Myocyte (in vitro differentiated cells): ENCODE results near the gene CD80. TPM values are rescaled to one million over a fixed set of nuclear protein-coding genes. Genes with fewer than 3 reads are reported as not detected.
"Not testable (repeated sequence)": the region's sequence is repeated elsewhere in the genome, so short reads cannot be mapped to it uniquely, and the experiment has no call there.

Source experiments
- DNase-seq: peaks from one replicate; pipeline ENCODE4 v3.0.0-alpha.2; 2012; ENCODE audit warnings: low read depth
- polyA plus RNA-seq: library from polyadenylated mRNA; unstranded; fragments of >200 nt; gene quantifications from one replicate; pipeline ENCODE4 v1.2.1, GENCODE V29; 2012; ENCODE audit warnings: missing spikeins
- total RNA-seq: library from RNA; depleted of rRNA; stranded (reverse); fragments of >200 nt; gene quantifications from 2 replicates; pipeline ENCODE4 v1.2.3, GENCODE V29; 2014

The CD80 gene, protein sequence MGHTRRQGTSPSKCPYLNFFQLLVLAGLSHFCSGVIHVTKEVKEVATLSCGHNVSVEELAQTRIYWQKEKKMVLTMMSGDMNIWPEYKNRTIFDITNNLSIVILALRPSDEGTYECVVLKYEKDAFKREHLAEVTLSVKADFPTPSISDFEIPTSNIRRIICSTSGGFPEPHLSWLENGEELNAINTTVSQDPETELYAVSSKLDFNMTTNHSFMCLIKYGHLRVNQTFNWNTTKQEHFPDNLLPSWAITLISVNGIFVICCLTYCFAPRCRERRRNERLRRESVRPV
- 0.21 and 2.2 TPM in 2 replicates for total RNA-seq
- polyA plus RNA-seq = 0.24 TPM

DNA sequence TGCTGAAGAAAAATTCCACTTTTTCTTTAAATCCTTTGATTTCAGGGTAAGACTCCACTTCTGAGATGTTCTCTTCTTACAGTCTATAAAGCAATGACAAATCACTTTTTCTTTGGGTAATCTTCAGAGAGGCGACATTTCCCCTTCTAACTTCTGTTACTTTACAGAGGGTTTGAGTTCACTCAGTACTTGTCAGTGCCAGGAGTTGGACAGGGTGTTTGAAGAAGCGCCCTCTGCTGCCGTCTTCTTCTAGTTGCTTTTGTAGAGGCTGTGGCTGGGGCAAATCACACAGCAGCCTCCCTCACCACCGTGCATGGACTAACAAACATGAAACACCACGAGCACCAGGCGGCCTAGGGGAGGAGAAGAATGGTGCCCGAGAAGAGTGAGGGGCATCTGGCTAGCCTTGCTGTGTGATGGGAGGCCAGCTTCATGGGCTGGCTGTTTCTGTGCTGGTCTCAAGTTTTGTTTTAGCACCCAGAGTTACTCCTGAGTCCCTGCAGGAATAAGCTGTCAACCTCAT, at the start of gene CD80:
CD80 (minus strand) TSS at position 174 of the 523 bp plus-strand sequence. CDS start 1,886 bp downstream, outside the sequence.
- DNase-seq = peak; percentile 52

DNA sequence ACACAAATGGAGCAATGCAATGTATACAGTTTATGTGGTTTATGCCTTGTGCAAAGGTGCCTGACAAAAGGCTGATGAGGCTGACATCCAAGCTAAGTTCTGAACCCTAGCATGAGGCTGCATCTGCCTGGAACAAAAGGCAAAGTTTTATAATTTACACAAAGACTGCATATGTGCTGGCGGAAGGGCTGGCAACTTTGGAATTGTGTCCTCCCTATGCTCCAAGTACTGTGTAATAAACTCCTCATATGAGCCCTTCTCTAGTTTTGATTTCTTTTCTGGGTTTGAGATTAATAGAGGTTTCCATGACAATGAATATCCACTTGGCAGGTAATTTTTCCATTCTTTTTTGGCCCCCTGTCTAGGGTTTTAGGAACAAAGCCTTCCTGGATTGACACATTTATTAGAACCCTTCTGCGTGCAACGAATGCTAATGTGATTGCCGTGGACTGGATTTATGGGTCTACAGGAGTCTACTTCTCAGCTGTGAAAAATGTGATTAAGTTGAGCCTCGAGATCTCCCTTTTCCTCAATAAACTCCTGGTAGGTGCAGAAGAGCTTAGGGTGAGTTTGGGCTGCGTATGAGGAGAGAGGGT, 49.1 kb upstream of the CD80 start:
- DNase-seq = no peak

DNA sequence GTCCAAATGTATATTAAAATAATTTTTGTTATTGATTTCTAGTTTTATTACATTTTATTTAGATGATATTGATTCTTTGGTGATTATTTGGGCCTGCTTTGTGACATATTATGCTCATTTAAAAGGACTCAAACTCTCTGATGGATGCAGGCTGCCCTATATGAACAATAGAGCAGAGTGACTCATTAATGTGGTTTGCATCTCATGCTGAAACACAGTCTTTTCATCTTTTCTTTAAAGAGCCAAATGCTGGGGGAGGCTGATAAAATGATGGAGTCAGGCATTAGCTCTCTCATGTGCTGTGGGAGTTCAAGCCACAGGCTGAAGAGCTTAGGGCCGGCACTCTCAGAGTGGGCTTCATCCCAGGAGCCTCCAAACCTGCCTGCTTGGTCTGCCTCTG, 45.5 kb upstream of the CD80 start:
- DNase-seq = no peak

DNA sequence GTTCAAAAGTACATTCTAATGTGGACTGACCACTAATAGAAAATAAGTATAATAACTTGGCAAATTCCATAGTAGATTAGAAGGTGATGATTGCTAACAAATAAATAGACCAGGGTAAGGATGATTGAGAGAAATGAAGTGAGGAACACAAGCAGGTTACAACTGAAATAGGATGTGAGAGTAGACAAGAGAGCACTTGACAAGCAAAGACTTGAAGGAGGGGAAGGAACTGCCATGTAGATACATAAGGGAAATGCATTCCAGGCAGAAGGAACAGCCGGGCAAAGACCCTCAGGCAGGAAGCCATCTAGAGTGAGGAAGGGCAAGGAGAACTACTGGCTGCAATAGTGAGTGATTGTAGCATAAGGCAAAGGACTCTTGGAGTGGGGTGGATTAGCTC, 43.3 kb upstream of the CD80 start:
- DNase-seq = no peak

DNA sequence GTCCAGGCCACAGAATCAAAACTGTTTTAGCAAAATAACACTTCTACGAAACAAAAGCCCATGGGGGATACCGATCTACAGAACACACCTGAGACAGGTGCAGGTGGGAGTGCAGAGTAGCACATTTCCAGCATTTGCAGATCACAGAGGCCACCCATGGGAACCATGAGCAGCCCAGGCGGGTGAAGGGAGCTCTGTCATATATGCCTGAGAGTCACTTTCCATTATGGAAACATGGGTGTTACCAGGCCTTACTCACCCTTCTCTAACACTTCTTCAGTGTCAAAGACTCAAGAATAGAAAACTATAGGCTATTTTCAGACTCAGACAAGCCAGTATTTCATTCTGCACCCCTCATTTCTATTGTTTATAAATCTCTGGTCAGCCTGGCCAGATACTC, 41.7 kb upstream of the CD80 start:
- no peak for DNase-seq

DNA sequence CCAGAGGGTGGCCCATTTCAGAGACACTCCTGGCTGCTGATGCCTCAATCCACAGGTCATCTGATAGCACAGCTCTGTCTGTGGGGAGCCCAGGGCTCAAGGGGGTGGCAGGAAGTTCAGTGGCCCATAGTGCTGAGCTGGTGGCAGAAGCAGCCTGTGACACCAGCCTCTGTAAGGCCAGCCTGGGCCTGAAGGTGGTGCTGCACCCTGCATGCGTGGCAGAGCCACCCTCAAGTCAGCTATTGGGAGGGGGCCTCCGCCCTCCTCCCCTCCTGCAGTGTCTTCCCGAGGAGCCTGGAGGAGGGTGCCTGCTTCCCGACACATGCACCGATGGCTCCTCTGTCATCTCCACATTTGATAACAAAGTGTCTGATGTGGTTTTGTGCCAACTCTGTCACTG, 41.3 kb upstream of the CD80 start:
- peak; percentile 41 for DNase-seq

DNA sequence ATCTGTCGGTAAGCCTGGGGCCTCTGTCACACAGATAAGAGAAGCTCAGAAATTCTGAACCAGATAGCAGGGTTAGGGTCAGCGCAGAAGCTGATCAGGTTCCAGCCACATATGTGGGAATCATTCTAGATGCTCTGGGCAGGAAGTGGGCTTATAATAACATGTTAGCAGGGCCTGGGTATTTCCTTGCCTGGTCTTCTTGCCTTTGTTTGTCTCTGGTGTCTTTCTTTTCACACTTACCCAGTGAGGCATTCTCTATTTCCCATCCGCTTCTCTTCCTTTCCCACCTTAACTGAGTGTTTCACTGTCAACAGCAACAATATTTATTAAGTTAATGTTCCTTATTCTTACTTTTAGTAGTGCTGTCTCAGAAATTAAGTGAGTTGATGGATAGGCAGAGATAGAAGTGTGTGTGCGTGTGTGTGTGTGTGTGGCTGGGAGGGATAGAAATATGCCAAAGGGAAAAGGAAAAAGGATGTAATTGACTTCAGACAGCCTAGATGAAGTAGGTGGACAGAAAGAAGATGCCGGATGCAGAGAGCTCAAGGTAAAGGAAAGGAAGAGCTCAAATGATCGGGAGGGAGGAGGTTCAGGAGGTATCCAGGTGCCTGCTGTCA, 40.3 kb upstream of the CD80 start:
- DNase-seq = no peak

DNA sequence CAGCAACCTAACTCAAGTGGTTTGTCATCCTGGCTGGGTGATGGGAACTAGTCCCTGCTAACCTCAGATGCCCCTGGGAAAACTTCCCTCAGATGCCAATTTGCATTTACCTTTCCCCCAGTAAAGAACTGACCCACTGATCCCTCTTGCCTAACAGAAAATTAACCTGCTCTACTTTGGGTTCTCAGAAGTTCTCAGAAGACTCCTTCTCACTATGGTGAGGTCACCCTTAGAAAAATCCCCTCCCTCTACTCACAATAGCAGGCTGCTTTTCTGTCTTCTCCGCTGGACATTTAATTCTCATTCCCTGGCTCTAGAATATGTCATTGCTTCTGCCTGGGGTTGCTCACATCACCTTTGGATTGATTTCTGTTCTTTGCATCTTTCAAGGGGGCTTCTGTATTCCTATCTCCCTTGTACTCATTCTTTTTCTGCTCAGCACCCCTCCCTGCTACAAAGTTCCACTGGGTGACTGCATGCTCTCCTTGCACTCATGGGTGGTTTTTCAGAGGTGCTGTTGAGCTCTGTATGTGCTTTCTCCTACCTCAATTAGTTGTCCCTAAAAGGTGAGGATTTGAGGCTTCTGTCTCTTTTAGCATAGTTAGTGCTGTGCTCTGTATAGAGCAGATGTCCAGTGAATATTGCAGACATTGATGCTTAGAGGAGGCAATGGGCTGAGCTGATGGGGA, 39.1 kb upstream of the CD80 start:
- DNase-seq = no peak

DNA sequence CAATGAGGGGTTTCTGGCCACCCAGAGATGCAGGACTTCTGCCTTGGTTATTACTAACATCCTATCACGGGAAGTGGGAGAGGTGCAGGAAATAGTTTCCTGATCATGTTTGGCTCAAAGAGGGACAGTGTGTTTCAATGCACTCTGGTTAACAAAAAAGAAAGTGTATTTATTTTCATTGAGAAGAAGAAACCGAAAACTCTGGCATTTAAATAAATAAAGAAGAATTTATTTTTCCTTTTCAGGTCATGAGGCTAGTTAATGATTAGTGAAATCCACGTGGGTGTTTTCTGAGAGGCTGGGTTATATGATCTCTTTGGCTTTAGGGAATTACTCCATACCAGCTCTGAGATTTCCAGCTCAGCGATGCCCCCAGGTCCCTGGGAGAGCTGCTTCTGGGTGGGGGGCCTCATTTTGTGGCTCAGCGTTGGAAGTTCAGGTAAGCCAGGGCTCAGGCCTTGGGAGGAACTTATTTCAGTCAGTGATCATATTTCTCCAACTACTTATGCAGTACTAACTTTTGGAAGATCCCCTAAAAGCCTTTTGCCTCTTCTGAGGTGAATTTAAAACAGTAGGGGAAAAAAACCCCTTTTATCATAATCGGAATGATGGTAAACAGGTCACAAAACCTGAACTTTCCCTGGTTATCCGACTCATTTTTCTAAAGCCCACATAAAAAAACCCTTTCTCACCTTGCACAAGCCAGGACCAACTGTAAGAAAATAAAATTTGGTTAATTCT, 38.3 kb upstream of the CD80 start, which contains the start of gene PLA1A:
PLA1A (plus strand) TSS at position 338 of the 741 bp plus-strand sequence; CDS start at position 367, 29 bp downstream.
- DNase-seq = no peak

DNA sequence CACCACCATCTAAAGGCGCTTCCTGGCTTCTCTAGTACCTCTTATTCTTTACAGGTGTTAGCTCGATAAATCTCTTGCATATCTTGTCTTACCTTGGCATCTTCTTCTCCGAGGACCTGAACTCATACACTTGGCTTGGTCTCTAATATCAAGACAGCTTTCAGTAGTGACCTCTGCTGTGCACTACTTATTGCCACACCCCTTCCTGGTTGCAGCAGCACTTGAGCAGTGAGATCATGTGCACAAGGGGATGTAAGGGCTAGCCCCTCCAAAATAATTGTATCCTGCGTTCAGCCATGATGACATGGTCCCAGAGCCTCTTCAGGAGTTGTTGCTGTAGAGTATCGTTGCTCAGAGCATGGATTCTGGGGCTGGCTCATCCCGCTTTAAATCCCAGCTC, 37.0 kb upstream of the CD80 start:
- DNase-seq = no peak

DNA sequence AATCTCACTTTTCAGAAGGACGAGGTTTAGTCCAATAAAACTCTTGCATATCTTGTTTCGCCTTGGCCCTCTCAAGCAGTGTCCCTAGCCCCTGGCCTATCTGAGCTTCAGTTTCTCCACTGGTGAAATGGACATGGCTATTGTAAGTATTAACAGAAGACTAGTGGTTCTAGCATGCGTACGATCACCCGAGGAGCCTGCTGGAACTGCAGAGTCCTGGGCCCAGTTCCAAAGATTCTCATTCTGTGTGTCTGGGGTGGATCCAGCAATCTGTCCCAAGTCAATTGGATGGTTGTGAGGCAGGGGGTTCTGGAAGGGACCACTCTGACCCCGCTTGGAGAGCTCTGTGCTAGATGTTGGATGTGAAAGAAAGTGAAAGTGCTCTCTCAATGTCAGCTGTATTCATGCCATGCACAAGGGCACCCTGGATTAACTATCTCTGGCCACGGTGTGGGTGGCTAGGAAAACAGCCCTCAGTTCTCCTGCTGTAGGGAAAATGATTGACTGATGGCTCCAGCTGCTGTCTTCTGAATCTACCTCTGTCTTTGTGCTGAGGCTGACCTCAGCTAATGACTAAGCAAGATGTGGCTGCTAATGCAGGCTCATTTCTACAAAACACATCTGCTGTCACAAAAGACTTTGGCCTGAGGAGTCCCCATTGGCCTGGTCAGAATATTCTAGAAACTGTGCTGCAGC, 36.4 kb upstream of the CD80 start:
- peak; percentile 98 for DNase-seq

DNA sequence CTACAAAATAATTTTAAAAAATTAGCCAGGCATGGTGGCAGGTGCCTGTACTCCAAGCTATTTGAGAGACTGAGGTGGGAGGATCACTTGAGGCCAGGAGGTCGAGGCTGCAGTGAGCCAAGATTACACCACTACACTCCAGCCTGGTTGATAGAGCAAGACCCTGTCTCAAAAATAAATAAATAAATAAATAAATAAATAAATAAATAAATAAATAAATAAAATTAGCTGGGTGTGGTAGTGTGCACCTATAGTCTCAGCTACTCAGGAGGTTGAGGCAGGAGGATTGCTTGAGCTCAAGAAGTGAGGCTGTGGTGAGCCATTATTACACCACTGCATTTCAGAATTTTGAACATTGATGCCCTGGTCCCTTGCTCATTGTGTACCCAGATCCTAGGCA, 35.5 kb upstream of the CD80 start:
- DNase-seq = not testable (repeated sequence)

DNA sequence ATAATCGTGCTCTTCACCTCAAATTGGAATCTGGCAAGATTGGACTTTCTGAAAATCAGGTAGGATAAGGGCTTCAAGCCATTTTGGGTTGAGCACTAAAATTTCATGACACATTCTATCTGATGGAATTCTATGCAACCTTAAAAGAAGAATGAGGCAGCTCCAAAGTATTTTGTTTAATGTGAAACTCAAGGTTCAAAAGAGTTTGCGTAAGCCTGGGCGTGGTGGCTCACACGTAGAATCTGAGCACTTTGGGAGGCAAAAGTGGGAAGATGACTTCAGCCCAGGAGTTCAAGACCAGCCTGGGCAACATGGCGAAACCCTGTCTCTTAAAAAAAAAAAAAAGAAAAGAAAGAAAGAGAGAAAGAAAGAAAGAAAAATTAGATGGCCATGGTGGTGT, 34.7 kb upstream of the CD80 start:
- DNase-seq = no peak

DNA sequence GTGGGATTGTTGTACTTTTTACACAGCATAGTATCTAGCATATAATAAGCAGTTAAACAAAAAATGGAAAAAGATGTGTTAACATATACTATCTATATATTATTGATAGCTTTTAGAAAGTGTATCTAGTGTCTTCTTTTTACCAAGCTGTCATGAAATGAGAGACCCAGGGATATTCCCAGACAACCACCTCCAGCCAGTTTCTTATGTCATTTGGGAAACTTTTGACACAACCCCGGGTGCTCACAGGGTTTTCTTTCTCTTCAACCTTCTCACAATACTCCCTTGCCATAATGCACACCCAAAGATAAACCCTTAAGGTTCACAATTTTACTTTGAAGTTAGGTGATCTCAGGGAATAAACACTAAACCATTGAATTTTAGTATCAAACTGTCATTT, 33.4 kb upstream of the CD80 start:
- DNase-seq = no peak

DNA sequence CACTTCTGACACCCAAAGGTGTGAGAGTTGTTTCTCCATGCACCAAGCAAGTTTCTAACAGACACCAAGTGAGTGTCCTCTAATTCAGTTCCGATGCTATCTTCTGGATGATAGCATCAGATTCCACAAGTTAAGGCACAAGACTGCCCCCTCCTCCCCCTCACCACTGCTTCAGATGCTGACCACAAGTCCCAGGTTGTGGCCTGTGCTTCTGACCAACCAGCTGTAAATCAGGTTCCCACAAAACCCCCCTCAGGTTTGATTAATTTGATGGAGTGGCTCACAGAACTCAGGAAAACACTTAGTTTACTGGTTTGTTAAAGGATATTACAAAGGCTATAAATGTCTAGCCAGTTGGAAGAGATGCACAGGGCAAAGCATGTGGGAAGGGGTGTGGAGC, 31.3 kb upstream of the CD80 start:
- no peak for DNase-seq

DNA sequence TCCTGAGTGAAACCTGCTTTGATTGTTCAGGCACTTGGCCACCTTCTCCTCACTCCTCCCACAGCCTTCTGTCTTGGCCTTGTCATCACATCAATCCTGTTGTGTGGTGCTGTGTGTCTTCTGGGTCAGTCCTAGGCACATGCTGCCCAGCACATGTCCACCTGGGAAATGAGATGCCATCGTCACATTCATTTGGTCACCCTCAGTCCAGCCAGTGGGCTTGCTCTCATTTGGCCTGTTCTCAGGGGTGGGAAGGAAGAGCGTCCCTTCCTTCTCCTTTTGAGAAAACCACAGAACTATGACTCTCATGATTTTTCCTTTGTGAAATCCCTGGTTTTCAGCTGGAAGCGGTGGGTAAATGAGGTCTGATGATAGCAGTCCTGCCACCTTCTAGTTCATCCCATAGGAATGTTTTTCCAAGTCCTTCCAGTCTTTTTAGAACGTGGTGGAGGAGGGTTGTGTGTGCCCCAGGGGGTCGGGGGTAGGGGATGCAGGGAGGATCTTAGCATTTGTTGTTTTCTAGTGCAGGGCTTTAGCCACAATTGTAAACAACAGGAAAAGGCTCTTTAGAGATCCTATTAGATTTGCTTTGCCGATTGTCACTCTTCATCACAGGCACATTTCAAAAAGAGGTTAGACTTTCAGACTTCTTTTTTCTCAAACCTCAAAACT, 29.8 kb upstream of the CD80 start:
- DNase-seq = no peak

DNA sequence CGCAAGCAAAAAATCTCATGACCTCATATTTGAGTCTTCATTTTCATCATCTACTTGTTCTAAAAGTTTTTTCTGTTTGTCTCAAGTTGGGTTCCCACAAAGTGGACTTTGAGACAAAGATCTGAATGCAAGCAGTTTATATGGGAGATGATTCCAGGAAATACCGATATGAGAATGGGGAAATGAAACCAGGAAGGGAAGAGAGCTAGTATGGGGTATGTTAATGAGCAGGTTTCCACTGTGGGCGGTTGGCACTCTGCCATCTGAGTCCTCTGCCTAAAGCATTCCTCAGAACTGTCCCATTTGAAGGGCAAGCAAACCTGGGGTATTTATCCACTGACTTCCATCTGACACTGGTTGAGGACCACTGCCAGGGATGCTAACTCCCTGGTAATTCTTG, 28.7 kb upstream of the CD80 start:
- DNase-seq = no peak

DNA sequence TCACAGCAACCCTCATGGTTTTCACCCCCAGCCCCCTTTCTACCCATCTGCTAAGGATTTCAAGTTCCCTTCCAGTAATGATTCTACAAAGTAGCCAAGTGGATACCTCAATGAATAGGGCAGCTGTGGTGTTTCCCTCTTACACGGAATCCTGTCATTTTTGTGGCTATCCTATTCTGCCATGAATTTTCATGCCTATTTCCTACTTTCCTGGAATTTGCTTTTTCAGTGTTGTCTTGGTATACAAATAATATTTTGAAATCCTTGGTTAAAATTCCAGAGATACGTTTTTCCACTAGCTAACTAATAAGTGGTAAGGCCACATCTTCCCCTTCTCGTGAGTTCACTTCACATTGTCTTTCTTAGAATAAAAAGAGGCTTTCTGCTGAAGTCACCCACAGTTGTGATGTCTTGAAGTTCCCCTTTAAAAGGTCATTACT, 27.3 kb upstream of the CD80 start:
- peak; percentile 45 for DNase-seq

DNA sequence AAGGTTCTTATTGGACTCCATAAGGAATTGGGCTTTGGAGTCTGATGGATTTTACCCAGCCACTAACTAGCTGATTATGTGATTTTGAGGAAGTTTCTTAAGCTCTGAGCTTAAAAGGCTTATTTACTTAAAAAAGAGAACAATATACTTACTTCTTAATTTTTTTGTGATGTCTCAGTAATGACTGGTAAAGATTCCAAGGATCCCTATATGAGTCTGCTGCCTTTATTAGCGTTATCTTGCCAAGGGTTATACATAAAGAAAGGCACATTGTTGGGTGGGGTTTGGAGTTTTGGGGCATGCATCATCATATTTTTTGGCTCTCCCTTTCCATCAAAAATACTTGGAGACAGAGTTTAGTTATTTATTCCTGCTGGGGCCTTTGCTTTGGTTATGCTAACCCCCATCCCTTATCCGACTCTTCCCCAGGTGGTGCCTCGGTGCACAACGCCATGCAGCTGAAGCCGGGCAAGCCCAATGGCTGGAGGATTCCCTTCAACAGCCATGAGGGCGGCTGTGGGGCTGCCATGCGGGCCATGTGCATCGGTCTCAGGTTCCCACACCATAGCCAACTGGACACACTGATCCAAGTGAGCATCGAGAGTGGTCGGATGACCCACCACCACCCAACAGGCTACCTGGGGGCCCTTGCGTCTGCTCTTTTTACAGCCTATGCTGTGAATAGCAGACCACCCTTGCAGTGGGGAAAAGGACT, 26.6 kb upstream of the CD80 start:
- no peak for DNase-seq
